Liver (tissue), 9 donors: ENCODE data around the gene PDCD1. TPM values are rescaled to one million over a fixed set of nuclear protein-coding genes. Genes with fewer than 3 reads are reported as not detected.

ENCODE experiments used
- DNase-seq: peaks from one replicate; pipeline ENCODE4 v3.0.0-alpha.2; 2017; ENCODE audit warnings: low spot score
- H3K27ac ChIP-seq, 2 donors: one replicate each; pipeline ENCODE4 v1.7.0; 2013; ENCODE audit warnings: inconsistent platforms in 2 of 2, low read length in 2 of 2, control low read depth in 1 of 2, low read depth in 1 of 2, mild to moderate bottlenecking in 1 of 2
- H3K27me3 ChIP-seq, 4 donors: one replicate each; pipeline versions ENCODE4 v1.6.1 to v1.7.0; 2013; ENCODE audit warnings: low read length in 3 of 4, inconsistent platforms in 1 of 4, mild to moderate bottlenecking in 1 of 4, moderate library complexity in 1 of 4; ENCODE audit not compliant: control insufficient read depth in 4 of 4, insufficient read depth in 4 of 4
- H3K36me3 ChIP-seq, 4 donors: one replicate each; pipeline versions ENCODE4 v1.6.1 to v1.7.0; 2013; ENCODE audit warnings: low read length in 3 of 4, mild to moderate bottlenecking in 3 of 4, low read depth in 1 of 4, moderate library complexity in 1 of 4; ENCODE audit not compliant: control insufficient read depth in 4 of 4, insufficient read depth in 3 of 4
- H3K4me1 ChIP-seq, 4 donors: one replicate each; pipeline versions ENCODE4 v1.6.1 to v1.7.0; 2013; ENCODE audit warnings: low read length in 3 of 4, mild to moderate bottlenecking in 3 of 4, moderate library complexity in 1 of 4; ENCODE audit not compliant: control insufficient read depth in 4 of 4, insufficient read depth in 4 of 4
- H3K4me3 ChIP-seq, 3 donors: one replicate each; pipeline versions ENCODE4 v1.6.1 to v1.7.0; 2013; ENCODE audit warnings: low read length in 3 of 3, control low read depth in 1 of 3, low read depth in 1 of 3, mild to moderate bottlenecking in 1 of 3
- H3K9ac ChIP-seq, 2 donors: one replicate each; pipeline ENCODE4 v1.7.0; 2013; ENCODE audit warnings: low read length in 2 of 2, mild to moderate bottlenecking in 2 of 2, moderate library complexity in 2 of 2, control low read depth in 1 of 2, low read depth in 1 of 2
- H3K9me3 ChIP-seq, 4 donors: one replicate each; pipeline versions ENCODE4 v1.6.1 to v1.7.0; 2013; ENCODE audit warnings: low read length in 3 of 4; ENCODE audit not compliant: control insufficient read depth in 4 of 4
- EGR1 ChIP-seq, 2 donors: IDR thresholded peaks; 2 replicates each; pipeline ENCODE4 v1.6.1; 2016 to 2018; ENCODE audit warnings: antibody characterized with exemption in 2 of 2, low read depth in 2 of 2
- FOXA1 ChIP-seq: IDR thresholded peaks from 2 replicates; pipeline ENCODE4 v1.6.1; 2016; ENCODE audit warnings: antibody characterized with exemption
- FOXA2 ChIP-seq: IDR thresholded peaks from 2 replicates; pipeline ENCODE4 v1.6.1; 2016; ENCODE audit warnings: antibody characterized with exemption
- GABPA ChIP-seq, 2 donors: IDR thresholded peaks in 1 of 2; conservative IDR thresholded peaks in 1 of 2; 2 replicates each; pipeline ENCODE4 v1.6.1; 2016; ENCODE audit warnings: antibody characterized with exemption in 2 of 2, mild to moderate bottlenecking in 1 of 2, moderate library complexity in 1 of 2
- HNF4A ChIP-seq, 2 donors: conservative IDR thresholded peaks; 2 replicates each; pipeline ENCODE4 v1.6.1; 2016; ENCODE audit warnings: antibody characterized with exemption in 2 of 2, mild to moderate bottlenecking in 2 of 2
- HNF4G ChIP-seq: IDR thresholded peaks from 2 replicates; pipeline ENCODE4 v1.6.1; 2016; ENCODE audit warnings: antibody characterized with exemption
- JUND ChIP-seq, 2 donors: IDR thresholded peaks; 2 replicates each; pipeline ENCODE4 v1.6.1; 2016; ENCODE audit warnings: antibody characterized with exemption in 2 of 2
- NR2F2 ChIP-seq: IDR thresholded peaks from 2 replicates; pipeline ENCODE4 v1.6.1; 2016; ENCODE audit warnings: antibody characterized with exemption
- RAD21 ChIP-seq, 2 donors: IDR thresholded peaks; 2 replicates each; pipeline ENCODE4 v1.6.1; 2016; ENCODE audit warnings: antibody characterized with exemption in 2 of 2, mild to moderate bottlenecking in 2 of 2
- RXRA ChIP-seq, 2 donors: IDR thresholded peaks; 2 replicates each; pipeline ENCODE4 v1.6.1; 2017 to 2018; ENCODE audit warnings: antibody characterized with exemption in 2 of 2, mild to moderate bottlenecking in 1 of 2
- SP1 ChIP-seq: IDR thresholded peaks from 2 replicates; pipeline ENCODE4 v1.6.1; 2018; ENCODE audit warnings: antibody characterized with exemption, mild to moderate bottlenecking
- TAF1 ChIP-seq: conservative IDR thresholded peaks from 2 replicates; pipeline ENCODE4 v1.6.1; 2016; ENCODE audit warnings: antibody characterized with exemption, mild to moderate bottlenecking
- YY1 ChIP-seq: IDR thresholded peaks from 2 replicates; pipeline ENCODE4 v1.6.1; 2016; ENCODE audit warnings: antibody characterized with exemption, mild to moderate bottlenecking
- WGBS: extraction: QIAGEN DNeasy Blood & Tissue Kit; methylation state at CpG from one replicate; pipeline ENCODE4 v1.1.7; 2013; 5-methylcytosine and 5-hydroxymethylcytosine counted together
- polyA plus RNA-seq, 2 donors: library from polyadenylated mRNA; stranded (reverse) in 1 of 2; unstranded in 1 of 2; fragments of 200-250 nt in 1 of 2; fragments of >200 nt in 1 of 2; fragmentation: Nextera tagmentation in 1 of 2; extraction: Ambion mirVana in 1 of 2; gene quantifications; one replicate each; pipeline versions ENCODE4 v1.2.1 to v1.2.3, GENCODE V29; 2013 to 2015
- total RNA-seq, 2 donors: library from RNA; depleted of rRNA; stranded (reverse); fragments of >200 nt; gene quantifications; one replicate each; pipeline ENCODE4 v1.2.3, GENCODE V29; 2014
- TF ChIP-seq, protein P1 (sequence below): IDR thresholded peaks from 2 replicates; pipeline ENCODE4 v1.6.1; 2016; ENCODE audit warnings: antibody characterized with exemption, mild to moderate bottlenecking
- TF ChIP-seq, protein P2 (sequence below): IDR thresholded peaks from 2 replicates; pipeline ENCODE4 v1.6.1; 2016; ENCODE audit warnings: antibody characterized with exemption
- TF ChIP-seq, protein P3 (sequence below): fragments of 150-350 bp; IDR thresholded peaks from 2 replicates; pipeline ENCODE4 v1.5.1; 2017; ENCODE audit warnings: improper control_type of control experiment, low read depth, low read length; ENCODE audit not compliant: missing input control
- TF ChIP-seq, protein P4 (sequence below): IDR thresholded peaks from 2 replicates; pipeline ENCODE4 v1.6.1; 2016; ENCODE audit warnings: antibody characterized with exemption
- TF ChIP-seq, protein P5 (sequence below): IDR thresholded peaks from 2 replicates; pipeline ENCODE4 v1.6.1; 2016; ENCODE audit warnings: antibody characterized with exemption
- donor health status: healthy.
- donor health status: healthy.
- donor health status: healthy.
- donor health status: healthy.
- donor health status: healthy.

The PDCD1 gene
- total and polyA plus RNA-seq, 4 donors, result 0.20 to 0.37 (median 0.25) TPM; not detected in 1

DNA sequence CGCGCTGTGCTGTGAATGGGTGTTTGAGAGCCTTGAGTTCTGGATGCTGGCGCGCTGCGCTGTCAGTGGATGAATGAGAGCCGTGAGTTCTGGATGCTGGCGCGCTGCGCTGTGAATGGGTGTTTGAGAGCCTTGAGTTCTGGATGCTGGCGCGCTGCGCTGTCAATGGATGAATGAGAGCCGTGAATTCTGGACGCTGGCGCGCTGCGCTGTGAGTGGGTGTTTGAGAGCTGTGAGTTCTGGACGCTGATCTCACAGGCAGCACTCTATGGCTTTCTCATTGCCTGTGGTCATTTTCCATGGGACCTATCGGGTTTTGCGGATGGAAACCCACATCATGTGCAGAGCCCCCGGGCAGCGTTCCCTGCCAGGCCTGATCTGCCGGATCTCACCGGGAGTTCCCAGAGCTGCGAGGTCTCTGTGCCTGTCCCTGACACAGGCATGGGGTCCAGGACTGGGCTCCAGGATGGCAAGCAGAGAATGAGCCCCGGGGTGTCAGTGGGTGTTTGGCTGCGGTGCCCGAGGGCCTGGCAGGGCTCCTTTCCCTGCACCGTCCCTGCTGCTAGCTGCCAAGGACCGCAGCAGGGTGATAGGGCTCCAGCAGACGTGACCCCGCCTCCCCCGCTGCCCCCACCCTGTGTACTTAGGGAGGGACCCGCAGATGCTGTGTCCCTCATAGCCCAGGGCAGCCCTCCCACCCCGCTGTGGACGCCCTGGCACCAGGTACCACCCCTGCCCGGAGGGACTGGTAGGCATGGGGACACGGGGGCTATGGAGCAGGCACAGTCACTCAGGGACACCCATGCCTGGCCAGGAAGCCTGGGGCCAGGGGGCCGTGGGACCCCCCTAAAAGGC is 9.7 kb downstream of the PDCD1 start:
- WGBS, result 92% methylated on average over 39 of the region's 39 CpGs
- no peak for DNase-seq

More for the DNA sequence above, 9.7 kb downstream of the PDCD1 start:
- no peaks in the 10 kb centered on the region for H3K27me3 ChIP-seq
- no peak overlapping the region for H3K9ac ChIP-seq
- H3K9me3 ChIP-seq, result no peaks in the 10 kb centered on the region
- TF ChIP-seq SP1 (no peak), JUND (IDR thresholded peaks at IDR 0.05) (no peak), RAD21 (IDR thresholded peaks at IDR 0.05) (no peak), FOXA1 (no peak), GABPA (IDR thresholded peaks at IDR 0.05 in 1 of 2, conservative IDR thresholded peaks at IDR 0.05 in 1 of 2) (no peak), HNF4A (conservative IDR thresholded peaks at IDR 0.05) (no peak), NR2F2 (no peak), FOXA2 (no peak), HNF4G (no peak), EGR1 (IDR thresholded peaks at IDR 0.05; ENCODE audit: low read depth in 2 of 2) (no peak), RXRA (IDR thresholded peaks at IDR 0.05) (no peak), YY1 (no peak), TAF1 (no peak)
- TF ChIP-seq, protein P1, sequence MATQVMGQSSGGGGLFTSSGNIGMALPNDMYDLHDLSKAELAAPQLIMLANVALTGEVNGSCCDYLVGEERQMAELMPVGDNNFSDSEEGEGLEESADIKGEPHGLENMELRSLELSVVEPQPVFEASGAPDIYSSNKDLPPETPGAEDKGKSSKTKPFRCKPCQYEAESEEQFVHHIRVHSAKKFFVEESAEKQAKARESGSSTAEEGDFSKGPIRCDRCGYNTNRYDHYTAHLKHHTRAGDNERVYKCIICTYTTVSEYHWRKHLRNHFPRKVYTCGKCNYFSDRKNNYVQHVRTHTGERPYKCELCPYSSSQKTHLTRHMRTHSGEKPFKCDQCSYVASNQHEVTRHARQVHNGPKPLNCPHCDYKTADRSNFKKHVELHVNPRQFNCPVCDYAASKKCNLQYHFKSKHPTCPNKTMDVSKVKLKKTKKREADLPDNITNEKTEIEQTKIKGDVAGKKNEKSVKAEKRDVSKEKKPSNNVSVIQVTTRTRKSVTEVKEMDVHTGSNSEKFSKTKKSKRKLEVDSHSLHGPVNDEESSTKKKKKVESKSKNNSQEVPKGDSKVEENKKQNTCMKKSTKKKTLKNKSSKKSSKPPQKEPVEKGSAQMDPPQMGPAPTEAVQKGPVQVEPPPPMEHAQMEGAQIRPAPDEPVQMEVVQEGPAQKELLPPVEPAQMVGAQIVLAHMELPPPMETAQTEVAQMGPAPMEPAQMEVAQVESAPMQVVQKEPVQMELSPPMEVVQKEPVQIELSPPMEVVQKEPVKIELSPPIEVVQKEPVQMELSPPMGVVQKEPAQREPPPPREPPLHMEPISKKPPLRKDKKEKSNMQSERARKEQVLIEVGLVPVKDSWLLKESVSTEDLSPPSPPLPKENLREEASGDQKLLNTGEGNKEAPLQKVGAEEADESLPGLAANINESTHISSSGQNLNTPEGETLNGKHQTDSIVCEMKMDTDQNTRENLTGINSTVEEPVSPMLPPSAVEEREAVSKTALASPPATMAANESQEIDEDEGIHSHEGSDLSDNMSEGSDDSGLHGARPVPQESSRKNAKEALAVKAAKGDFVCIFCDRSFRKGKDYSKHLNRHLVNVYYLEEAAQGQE, result no peak
- TF ChIP-seq, protein P2, sequence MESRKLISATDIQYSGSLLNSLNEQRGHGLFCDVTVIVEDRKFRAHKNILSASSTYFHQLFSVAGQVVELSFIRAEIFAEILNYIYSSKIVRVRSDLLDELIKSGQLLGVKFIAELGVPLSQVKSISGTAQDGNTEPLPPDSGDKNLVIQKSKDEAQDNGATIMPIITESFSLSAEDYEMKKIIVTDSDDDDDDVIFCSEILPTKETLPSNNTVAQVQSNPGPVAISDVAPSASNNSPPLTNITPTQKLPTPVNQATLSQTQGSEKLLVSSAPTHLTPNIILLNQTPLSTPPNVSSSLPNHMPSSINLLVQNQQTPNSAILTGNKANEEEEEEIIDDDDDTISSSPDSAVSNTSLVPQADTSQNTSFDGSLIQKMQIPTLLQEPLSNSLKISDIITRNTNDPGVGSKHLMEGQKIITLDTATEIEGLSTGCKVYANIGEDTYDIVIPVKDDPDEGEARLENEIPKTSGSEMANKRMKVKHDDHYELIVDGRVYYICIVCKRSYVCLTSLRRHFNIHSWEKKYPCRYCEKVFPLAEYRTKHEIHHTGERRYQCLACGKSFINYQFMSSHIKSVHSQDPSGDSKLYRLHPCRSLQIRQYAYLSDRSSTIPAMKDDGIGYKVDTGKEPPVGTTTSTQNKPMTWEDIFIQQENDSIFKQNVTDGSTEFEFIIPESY, result no peak
- TF ChIP-seq, protein P3, sequence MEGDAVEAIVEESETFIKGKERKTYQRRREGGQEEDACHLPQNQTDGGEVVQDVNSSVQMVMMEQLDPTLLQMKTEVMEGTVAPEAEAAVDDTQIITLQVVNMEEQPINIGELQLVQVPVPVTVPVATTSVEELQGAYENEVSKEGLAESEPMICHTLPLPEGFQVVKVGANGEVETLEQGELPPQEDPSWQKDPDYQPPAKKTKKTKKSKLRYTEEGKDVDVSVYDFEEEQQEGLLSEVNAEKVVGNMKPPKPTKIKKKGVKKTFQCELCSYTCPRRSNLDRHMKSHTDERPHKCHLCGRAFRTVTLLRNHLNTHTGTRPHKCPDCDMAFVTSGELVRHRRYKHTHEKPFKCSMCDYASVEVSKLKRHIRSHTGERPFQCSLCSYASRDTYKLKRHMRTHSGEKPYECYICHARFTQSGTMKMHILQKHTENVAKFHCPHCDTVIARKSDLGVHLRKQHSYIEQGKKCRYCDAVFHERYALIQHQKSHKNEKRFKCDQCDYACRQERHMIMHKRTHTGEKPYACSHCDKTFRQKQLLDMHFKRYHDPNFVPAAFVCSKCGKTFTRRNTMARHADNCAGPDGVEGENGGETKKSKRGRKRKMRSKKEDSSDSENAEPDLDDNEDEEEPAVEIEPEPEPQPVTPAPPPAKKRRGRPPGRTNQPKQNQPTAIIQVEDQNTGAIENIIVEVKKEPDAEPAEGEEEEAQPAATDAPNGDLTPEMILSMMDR, result no peak
- TF ChIP-seq, protein P4, sequence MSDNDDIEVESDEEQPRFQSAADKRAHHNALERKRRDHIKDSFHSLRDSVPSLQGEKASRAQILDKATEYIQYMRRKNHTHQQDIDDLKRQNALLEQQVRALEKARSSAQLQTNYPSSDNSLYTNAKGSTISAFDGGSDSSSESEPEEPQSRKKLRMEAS, result no peak
- TF ChIP-seq, protein P5, sequence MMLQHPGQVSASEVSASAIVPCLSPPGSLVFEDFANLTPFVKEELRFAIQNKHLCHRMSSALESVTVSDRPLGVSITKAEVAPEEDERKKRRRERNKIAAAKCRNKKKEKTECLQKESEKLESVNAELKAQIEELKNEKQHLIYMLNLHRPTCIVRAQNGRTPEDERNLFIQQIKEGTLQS, result no peak
- peaks cover 0 to 6% (median 4%) of the 10 kb centered on the region in 4 donors for H3K4me1 ChIP-seq
- no peak overlapping the region for H3K27ac ChIP-seq
- no peak overlapping the region for H3K4me3 ChIP-seq
- no peaks in the 10 kb centered on the region for H3K36me3 ChIP-seq
